Sigmoid colon (tissue), 7 donors: ENCODE results near the gene METTL24. TPM values are rescaled to one million over a fixed set of nuclear protein-coding genes. Genes with fewer than 3 reads are reported as not detected.

Experiments
- DNase-seq: peaks from one replicate; pipeline ENCODE4 v3.0.0-alpha.2; 2019
- H3K27ac ChIP-seq, 4 donors: fragments of 200-600 bp; sonication (generic); one replicate each; pipeline ENCODE4 v1.5.1; 2016 to 2019; ENCODE audit warnings: mild to moderate bottlenecking in 1 of 4
- H3K27me3 ChIP-seq, 3 donors: fragments of 200-600 bp; sonication (generic); one replicate each; pipeline ENCODE4 v1.5.1; 2019; ENCODE audit warnings: mild to moderate bottlenecking in 1 of 3
- H3K36me3 ChIP-seq, 4 donors: fragments of 200-600 bp; sonication (generic); one replicate each; pipeline ENCODE4 v1.5.1; 2016 to 2019
- H3K4me1 ChIP-seq, 4 donors: fragments of 200-600 bp; sonication (generic); one replicate each; pipeline ENCODE4 v1.5.1; 2017 to 2019
- H3K4me3 ChIP-seq, 4 donors: fragments of 200-600 bp; sonication (generic); one replicate each; pipeline ENCODE4 v1.5.1; 2017 to 2019; ENCODE audit warnings: mild to moderate bottlenecking in 2 of 4, moderate library complexity in 1 of 4
- H3K9me3 ChIP-seq, 4 donors: fragments of 200-600 bp in 3 of 4; sonication (generic) in 3 of 4; one replicate each; pipeline versions ENCODE4 v1.5.1 to v1.6.1; 2013 to 2019
- EP300 ChIP-seq, 4 donors: sonication (generic); formaldehyde crosslinking; IDR thresholded peaks; one replicate each; pipeline ENCODE4 v1.6.1; 2017; ENCODE audit warnings: antibody characterized with exemption in 4 of 4
- POLR2A ChIP-seq, 2 donors: fragments of 450-650 bp; IDR thresholded peaks; one replicate each; pipeline ENCODE4 v1.6.1; 2016; ENCODE audit warnings: antibody characterized with exemption in 2 of 2, mild to moderate bottlenecking in 2 of 2, moderate library complexity in 2 of 2
- POLR2AphosphoS5 ChIP-seq, 4 donors: sonication (generic); formaldehyde crosslinking; IDR thresholded peaks; one replicate each; pipeline ENCODE4 v1.6.1; 2017; ENCODE audit warnings: antibody characterized with exemption in 4 of 4
- WGBS, 2 donors: extraction: QIAGEN DNeasy Blood & Tissue Kit; methylation state at CpG; one replicate each; pipeline ENCODE4 v1.1.7; 2013; 5-methylcytosine and 5-hydroxymethylcytosine counted together
- intact Hi-C: fragments of 100-400 bp; cut with DNase I; formaldehyde crosslinking; loops from one replicate; pipeline ENCODE4 v1.15.1; 2023
- polyA plus RNA-seq, 3 donors: library from polyadenylated mRNA; stranded (reverse); fragments of 200-250 nt; gene quantifications; one replicate each; pipeline ENCODE4 v1.2.3, GENCODE V29; 2013
- total RNA-seq, 4 donors: library from RNA; depleted of rRNA; stranded (reverse); fragments of >200 nt; gene quantifications; one replicate each; pipeline ENCODE4 v1.1.0, GENCODE V29; 2016
- TF ChIP-seq, protein P1 (sequence below), 4 experiments: fragments of 450-650 bp in 3 of 4; fragments of 200-600 bp in 1 of 4; IDR thresholded peaks; one replicate each; pipeline ENCODE4 v1.5.1; 2016 to 2019; ENCODE audit warnings: antibody characterized with exemption in 4 of 4, mild to moderate bottlenecking in 3 of 4, moderate library complexity in 2 of 4
- donor health status: healthy with polysubstance abuse.
- donor health status: Bipolar disorder and iron deficiency.
- donor health status: healthy.

METTL24 gene
- total and polyA plus RNA-seq, 7 donors: 0.76 to 41.3 (median 38.8) TPM; not detected in 2

DNA sequence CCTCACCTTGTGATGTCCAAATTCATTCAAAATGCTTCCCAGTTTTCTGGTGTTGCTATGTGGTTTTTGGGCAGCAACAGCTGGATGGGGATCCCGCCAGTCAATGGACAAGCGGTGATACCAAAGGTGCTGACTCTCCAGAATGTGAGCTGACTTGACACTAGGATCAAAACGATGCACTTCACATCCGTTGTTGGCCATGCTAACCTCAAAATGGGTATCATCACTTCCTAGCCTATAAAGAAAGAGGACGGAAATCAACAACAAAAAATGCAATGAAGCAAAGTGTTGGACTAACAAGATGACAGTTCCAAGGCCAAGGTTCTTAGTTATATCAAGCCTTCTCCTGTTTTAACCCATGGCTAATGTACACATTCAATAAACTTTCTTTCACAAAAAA is 59.2 kb downstream of the METTL24 start:
- peaks cover 0 to 3% (median 0%) of the 10 kb centered on the region in 4 donors for H3K9me3 ChIP-seq

DNA sequence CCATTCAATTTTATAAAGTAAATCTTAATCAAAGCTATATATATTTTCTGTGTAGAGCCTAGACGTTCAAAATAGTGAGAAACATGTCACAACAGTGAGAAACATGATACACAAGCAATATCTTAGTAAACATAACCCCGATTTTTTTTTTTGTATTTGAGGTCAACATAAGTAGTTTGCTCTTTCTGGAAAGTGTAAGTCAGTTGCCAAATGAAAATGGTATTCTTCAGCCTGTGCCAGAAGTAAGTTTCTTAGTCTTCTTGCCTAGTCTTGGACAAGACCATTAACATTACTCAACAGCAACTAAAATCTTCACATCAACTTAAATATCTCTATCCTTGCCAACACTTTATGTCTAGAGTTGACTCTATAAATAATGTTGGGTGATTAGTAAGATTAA is 59.7 kb downstream of the METTL24 start:
- TF ChIP-seq POLR2A (IDR thresholded peaks at IDR 0.05) (no peak), EP300 (IDR thresholded peaks at IDR 0.05) (no peak), POLR2AphosphoS5 (IDR thresholded peaks at IDR 0.05) (no peak)
- TF ChIP-seq, protein P1, sequence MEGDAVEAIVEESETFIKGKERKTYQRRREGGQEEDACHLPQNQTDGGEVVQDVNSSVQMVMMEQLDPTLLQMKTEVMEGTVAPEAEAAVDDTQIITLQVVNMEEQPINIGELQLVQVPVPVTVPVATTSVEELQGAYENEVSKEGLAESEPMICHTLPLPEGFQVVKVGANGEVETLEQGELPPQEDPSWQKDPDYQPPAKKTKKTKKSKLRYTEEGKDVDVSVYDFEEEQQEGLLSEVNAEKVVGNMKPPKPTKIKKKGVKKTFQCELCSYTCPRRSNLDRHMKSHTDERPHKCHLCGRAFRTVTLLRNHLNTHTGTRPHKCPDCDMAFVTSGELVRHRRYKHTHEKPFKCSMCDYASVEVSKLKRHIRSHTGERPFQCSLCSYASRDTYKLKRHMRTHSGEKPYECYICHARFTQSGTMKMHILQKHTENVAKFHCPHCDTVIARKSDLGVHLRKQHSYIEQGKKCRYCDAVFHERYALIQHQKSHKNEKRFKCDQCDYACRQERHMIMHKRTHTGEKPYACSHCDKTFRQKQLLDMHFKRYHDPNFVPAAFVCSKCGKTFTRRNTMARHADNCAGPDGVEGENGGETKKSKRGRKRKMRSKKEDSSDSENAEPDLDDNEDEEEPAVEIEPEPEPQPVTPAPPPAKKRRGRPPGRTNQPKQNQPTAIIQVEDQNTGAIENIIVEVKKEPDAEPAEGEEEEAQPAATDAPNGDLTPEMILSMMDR (IDR thresholded peaks at IDR 0.05): no peak
- H3K27ac ChIP-seq: peak overlapping the region in 1 of 4 donors; percentile 42
- DNase-seq: no peak
- intact Hi-C loops: no loop called here
- no peaks in the 10 kb centered on the region for H3K27me3 ChIP-seq
- H3K4me3 ChIP-seq: no peak overlapping the region
- peaks cover 0 to 3% (median 0%) of the 10 kb centered on the region in 4 donors for H3K9me3 ChIP-seq
- WGBS, 2 donors: 50 to 70% methylated on average over 2 of the region's 2 CpGs
- no peaks in the 10 kb centered on the region for H3K36me3 ChIP-seq
- peaks cover 0 to 38% (median 22%) of the 10 kb centered on the region in 4 donors for H3K4me1 ChIP-seq

More for the DNA sequence above, 59.2 kb downstream of the METTL24 start:
- Histone ChIP-seq H3K27me3 (no peaks in the 10 kb centered on the region), H3K4me1 (peaks cover 0 to 38% (median 22%) of the 10 kb centered on the region in 4 donors), H3K4me3 (no peak overlapping the region), H3K27ac (no peak overlapping the region), H3K36me3 (no peaks in the 10 kb centered on the region)
- no peak for DNase-seq
- TF ChIP-seq POLR2AphosphoS5 (IDR thresholded peaks at IDR 0.05): no peak
- TF ChIP-seq POLR2A (IDR thresholded peaks at IDR 0.05): no peak
- TF ChIP-seq EP300 (IDR thresholded peaks at IDR 0.05): no peak
- TF ChIP-seq, protein P1 (IDR thresholded peaks at IDR 0.05): no peak
- 88 to 95% methylated on average over 5 of the region's 5 CpGs for WGBS, 2 donors
- intact Hi-C loops: no loop called here

DNA sequence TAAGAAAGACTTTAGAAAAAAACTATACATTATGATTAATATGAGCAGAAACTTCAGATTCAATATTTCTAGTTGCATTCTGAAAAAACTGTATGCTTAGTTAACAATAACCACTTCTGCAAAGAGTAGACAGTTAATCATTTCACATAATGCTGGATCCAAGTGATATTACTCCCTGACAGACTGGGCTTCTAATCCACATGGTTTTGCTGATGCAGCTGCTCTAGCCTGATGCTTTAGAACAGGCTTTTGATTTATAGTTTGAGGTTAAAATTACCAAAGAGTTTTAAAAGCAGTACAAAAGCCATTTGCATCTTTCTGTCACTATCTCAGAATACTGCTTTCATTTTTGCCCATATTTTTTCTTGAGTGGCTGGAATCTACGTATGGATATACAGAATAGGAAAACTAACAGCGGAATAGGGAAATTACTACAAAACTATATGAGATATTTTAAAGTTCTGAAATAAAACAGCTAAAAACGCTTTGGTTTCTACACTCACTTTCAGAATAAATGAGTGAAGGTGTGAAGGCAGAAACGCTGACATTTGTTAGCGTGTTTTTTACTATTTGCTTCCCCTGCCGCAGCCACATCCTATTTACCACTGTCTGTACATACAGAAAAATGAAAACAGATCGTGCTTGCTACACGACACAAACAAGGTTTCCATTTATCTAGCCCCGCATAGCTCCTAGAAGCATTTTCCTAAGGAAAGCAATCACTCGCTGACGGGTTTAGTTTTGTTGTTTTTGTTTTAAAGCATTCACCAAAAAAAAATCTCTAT is 61.7 kb downstream of the METTL24 start:
- no peak for DNase-seq
- peak overlapping the region in 1 of 4 donors; percentile 4 for H3K4me3 ChIP-seq
- 45 to 84% methylated on average over 11 of the region's 11 CpGs for WGBS, 2 donors
- no peaks in the 10 kb centered on the region for H3K36me3 ChIP-seq
- intact Hi-C loops: no loop called here
- no peaks in the 10 kb centered on the region for H3K27me3 ChIP-seq
- H3K4me1 ChIP-seq: peaks cover 0 to 32% (median 21%) of the 10 kb centered on the region in 4 donors
- H3K9me3 ChIP-seq: peaks cover 0 to 3% (median 0%) of the 10 kb centered on the region in 4 donors
- H3K27ac ChIP-seq: no peak overlapping the region
- no peak for TF ChIP-seq EP300 (IDR thresholded peaks at IDR 0.05)
- no peak for TF ChIP-seq POLR2AphosphoS5 (IDR thresholded peaks at IDR 0.05)
- TF ChIP-seq, protein P1 (IDR thresholded peaks at IDR 0.05): no peak
- TF ChIP-seq POLR2A (IDR thresholded peaks at IDR 0.05): no peak

DNA sequence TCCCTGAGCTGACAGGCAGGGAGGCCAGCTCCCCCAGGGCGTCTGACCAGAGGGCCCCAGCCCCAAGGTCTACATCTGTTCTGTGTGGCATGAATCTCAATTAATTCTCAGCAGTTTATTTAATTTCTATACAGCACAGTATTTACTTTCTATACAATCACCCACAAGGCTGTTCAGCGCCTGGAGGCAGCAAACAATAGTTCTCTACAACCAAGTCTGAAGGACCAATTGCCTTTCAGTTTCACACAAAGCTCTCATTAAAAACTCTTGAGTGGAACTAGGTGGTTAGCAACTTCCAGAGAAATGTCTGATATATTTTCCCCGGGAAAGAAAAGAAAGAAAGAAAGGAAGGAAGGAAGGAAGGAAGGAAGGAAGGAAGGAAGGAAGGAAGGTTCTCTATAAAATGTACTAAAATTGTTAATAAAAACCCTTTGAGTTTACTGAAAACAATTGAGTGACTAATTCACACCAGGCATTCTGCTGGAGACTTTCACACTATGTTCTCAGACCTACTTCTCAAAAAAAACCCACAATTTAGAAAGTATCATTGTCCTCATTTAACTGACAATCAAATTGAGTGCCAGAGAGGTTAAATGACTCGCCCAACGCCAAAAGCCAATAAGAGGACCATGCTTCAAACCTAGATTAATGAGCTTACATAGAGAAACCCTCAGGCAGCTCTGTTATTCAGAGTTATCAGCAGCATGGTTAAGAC is 62.5 kb downstream of the METTL24 start:
- TF ChIP-seq POLR2AphosphoS5 (IDR thresholded peaks at IDR 0.05) (no peak), POLR2A (IDR thresholded peaks at IDR 0.05) (no peak), EP300 (IDR thresholded peaks at IDR 0.05) (no peak)
- TF ChIP-seq, protein P1 (IDR thresholded peaks at IDR 0.05): no peak
- H3K27me3 ChIP-seq: no peaks in the 10 kb centered on the region
- H3K4me1 ChIP-seq: peaks cover 0 to 30% (median 17%) of the 10 kb centered on the region in 4 donors
- 65 to 78% methylated on average over 5 of the region's 5 CpGs for WGBS, 2 donors
- H3K36me3 ChIP-seq: no peaks in the 10 kb centered on the region
- intact Hi-C loops: no loop called here
- no peaks in the 10 kb centered on the region for H3K9me3 ChIP-seq
- no peak overlapping the region for H3K27ac ChIP-seq
- no peak overlapping the region for H3K4me3 ChIP-seq
- no peak for DNase-seq
